WTC11 (cell line): ENCODE results near the gene ZBTB7B.

ENCODE experiments used
- CREB1 ChIP-seq: sonication (generic); formaldehyde crosslinking; IDR thresholded peaks from 2 replicates; pipeline ENCODE4 v1.8.0; 2023; ENCODE audit warnings: mild to moderate bottlenecking, missing genetic modification reagents
- ETV6 ChIP-seq: sonication (generic); formaldehyde crosslinking; IDR thresholded peaks from 2 replicates; pipeline ENCODE4 v1.8.1; 2022; ENCODE audit warnings: mild to moderate bottlenecking, missing genetic modification reagents
- NFYB ChIP-seq: sonication (generic); formaldehyde crosslinking; conservative IDR thresholded peaks from 2 replicates; pipeline ENCODE4 v1.8.0; 2022; ENCODE audit warnings: low read depth, missing genetic modification reagents
- PRRX2 ChIP-seq: fragments of 250-450 bp; sonication (Bioruptor Pico); IDR thresholded peaks from 2 replicates; pipeline ENCODE4 v1.8.0; 2021; ENCODE audit warnings: mild to moderate bottlenecking
- TEAD1 ChIP-seq: sonication (generic); formaldehyde crosslinking; IDR thresholded peaks from 2 replicates; pipeline ENCODE4 v1.8.0; 2022; ENCODE audit warnings: mild to moderate bottlenecking, missing genetic modification reagents
- ZNF121 ChIP-seq: sonication (generic); formaldehyde crosslinking; IDR thresholded peaks from 2 replicates; pipeline ENCODE4 v1.8.0; 2023; ENCODE audit warnings: missing genetic modification reagents
- ZNF263 ChIP-seq: sonication (generic); formaldehyde crosslinking; IDR thresholded peaks from 2 replicates; pipeline ENCODE4 v1.8.1; 2022; ENCODE audit warnings: low read depth, mild to moderate bottlenecking, moderate library complexity, missing genetic modification reagents
- TF ChIP-seq, protein P1 (sequence below): fragments of 200-600 bp; IDR thresholded peaks from 2 replicates; pipeline ENCODE4 v1.8.0; 2022; ENCODE audit warnings: antibody characterized with exemption
- TF ChIP-seq, protein P2 (sequence below): sonication (generic); formaldehyde crosslinking; conservative IDR thresholded peaks from 2 replicates; pipeline ENCODE4 v1.8.1; 2022; ENCODE audit warnings: mild to moderate bottlenecking, missing genetic modification reagents
- TF ChIP-seq, protein P3 (sequence below): sonication (generic); formaldehyde crosslinking; IDR thresholded peaks from 2 replicates; pipeline ENCODE4 v1.8.1; 2023; ENCODE audit warnings: mild to moderate bottlenecking, missing genetic modification reagents, moderate library complexity
- TF ChIP-seq, protein P4 (sequence below): sonication (generic); formaldehyde crosslinking; IDR thresholded peaks from 2 replicates; pipeline ENCODE4 v1.8.1; 2023; ENCODE audit warnings: mild to moderate bottlenecking, missing genetic modification reagents, borderline replicate concordance
- TF ChIP-seq, protein P5 (sequence below): sonication (generic); formaldehyde crosslinking; IDR thresholded peaks from 2 replicates; pipeline ENCODE4 v1.8.1; 2023; ENCODE audit warnings: mild to moderate bottlenecking, moderate library complexity, missing genetic modification reagents
- TF ChIP-seq, protein P6 (sequence below): sonication (generic); formaldehyde crosslinking; IDR thresholded peaks from 2 replicates; pipeline ENCODE4 v1.8.0; 2022; ENCODE audit warnings: mild to moderate bottlenecking, missing genetic modification reagents
- TF ChIP-seq, protein P7 (sequence below): sonication (generic); formaldehyde crosslinking; IDR thresholded peaks from 2 replicates; pipeline ENCODE4 v1.8.0; 2022; ENCODE audit warnings: missing genetic modification reagents

DNA sequence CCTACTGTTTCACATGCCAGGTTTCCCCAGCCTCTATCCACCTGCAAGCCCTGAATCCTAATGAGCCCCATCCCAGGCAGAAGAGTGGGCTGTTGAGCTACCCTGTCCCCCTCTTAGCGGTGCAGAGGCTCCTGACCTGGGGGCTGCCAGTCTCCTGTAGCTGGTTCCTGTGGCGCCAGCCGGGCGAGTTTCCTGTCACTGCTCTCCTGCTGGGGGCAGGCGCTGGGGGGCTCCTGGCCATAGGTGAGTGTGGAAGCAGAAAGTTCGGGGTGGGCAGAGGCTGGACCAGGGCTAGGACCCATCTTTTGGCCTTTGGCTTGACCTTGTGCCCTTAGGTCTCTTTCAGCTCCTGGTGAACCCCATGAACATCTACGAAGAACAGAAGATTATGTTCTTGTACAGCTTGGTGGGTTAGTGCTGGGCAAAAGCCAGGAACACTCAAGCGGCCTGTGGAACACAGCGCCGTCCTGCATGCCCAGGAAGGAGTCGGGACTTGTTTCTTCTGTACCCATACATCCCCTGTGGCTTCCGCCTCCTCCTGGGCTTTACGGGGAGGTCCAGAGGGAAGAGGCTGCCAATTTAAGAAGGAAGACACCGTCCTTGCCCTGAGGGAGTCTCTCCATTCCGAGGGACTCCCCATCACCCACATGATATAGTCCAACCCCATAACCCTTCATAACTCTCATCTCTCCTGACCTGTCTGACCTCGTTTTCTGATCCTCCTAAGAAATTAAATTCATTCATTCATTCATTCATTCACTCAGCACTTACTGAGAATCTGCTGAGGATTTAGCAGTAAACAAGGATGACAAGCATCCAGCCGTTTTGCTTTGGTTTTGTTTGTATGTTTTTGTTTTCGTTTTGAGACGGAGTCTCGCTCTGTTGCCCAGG, 32.0 kb downstream of the ZBTB7B start:
- TF ChIP-seq, protein P1, sequence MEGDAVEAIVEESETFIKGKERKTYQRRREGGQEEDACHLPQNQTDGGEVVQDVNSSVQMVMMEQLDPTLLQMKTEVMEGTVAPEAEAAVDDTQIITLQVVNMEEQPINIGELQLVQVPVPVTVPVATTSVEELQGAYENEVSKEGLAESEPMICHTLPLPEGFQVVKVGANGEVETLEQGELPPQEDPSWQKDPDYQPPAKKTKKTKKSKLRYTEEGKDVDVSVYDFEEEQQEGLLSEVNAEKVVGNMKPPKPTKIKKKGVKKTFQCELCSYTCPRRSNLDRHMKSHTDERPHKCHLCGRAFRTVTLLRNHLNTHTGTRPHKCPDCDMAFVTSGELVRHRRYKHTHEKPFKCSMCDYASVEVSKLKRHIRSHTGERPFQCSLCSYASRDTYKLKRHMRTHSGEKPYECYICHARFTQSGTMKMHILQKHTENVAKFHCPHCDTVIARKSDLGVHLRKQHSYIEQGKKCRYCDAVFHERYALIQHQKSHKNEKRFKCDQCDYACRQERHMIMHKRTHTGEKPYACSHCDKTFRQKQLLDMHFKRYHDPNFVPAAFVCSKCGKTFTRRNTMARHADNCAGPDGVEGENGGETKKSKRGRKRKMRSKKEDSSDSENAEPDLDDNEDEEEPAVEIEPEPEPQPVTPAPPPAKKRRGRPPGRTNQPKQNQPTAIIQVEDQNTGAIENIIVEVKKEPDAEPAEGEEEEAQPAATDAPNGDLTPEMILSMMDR = no peak
- TF ChIP-seq, protein P2, sequence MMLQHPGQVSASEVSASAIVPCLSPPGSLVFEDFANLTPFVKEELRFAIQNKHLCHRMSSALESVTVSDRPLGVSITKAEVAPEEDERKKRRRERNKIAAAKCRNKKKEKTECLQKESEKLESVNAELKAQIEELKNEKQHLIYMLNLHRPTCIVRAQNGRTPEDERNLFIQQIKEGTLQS (CRISPR knock-in tag) = no peak
- no peak for TF ChIP-seq CREB1
- TF ChIP-seq, protein P3, sequence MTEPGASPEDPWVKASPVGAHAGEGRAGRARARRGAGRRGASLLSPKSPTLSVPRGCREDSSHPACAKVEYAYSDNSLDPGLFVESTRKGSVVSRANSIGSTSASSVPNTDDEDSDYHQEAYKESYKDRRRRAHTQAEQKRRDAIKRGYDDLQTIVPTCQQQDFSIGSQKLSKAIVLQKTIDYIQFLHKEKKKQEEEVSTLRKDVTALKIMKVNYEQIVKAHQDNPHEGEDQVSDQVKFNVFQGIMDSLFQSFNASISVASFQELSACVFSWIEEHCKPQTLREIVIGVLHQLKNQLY (CRISPR knock-in tag) = no peak
- TF ChIP-seq, protein P4, sequence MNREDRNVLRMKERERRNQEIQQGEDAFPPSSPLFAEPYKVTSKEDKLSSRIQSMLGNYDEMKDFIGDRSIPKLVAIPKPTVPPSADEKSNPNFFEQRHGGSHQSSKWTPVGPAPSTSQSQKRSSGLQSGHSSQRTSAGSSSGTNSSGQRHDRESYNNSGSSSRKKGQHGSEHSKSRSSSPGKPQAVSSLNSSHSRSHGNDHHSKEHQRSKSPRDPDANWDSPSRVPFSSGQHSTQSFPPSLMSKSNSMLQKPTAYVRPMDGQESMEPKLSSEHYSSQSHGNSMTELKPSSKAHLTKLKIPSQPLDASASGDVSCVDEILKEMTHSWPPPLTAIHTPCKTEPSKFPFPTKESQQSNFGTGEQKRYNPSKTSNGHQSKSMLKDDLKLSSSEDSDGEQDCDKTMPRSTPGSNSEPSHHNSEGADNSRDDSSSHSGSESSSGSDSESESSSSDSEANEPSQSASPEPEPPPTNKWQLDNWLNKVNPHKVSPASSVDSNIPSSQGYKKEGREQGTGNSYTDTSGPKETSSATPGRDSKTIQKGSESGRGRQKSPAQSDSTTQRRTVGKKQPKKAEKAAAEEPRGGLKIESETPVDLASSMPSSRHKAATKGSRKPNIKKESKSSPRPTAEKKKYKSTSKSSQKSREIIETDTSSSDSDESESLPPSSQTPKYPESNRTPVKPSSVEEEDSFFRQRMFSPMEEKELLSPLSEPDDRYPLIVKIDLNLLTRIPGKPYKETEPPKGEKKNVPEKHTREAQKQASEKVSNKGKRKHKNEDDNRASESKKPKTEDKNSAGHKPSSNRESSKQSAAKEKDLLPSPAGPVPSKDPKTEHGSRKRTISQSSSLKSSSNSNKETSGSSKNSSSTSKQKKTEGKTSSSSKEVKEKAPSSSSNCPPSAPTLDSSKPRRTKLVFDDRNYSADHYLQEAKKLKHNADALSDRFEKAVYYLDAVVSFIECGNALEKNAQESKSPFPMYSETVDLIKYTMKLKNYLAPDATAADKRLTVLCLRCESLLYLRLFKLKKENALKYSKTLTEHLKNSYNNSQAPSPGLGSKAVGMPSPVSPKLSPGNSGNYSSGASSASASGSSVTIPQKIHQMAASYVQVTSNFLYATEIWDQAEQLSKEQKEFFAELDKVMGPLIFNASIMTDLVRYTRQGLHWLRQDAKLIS (CRISPR knock-in tag) = no peak
- TF ChIP-seq, protein P5, sequence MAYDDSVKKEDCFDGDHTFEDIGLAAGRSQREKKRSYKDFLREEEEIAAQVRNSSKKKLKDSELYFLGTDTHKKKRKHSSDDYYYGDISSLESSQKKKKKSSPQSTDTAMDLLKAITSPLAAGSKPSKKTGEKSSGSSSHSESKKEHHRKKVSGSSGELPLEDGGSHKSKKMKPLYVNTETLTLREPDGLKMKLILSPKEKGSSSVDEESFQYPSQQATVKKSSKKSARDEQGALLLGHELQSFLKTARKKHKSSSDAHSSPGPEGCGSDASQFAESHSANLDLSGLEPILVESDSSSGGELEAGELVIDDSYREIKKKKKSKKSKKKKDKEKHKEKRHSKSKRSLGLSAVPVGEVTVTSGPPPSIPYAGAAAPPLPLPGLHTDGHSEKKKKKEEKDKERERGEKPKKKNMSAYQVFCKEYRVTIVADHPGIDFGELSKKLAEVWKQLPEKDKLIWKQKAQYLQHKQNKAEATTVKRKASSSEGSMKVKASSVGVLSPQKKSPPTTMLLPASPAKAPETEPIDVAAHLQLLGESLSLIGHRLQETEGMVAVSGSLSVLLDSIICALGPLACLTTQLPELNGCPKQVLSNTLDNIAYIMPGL (CRISPR knock-in tag) = no peak
- no peak for TF ChIP-seq ETV6 (CRISPR knock-in tag)
- TF ChIP-seq ZNF121 (CRISPR knock-in tag) = no peak
- TF ChIP-seq PRRX2 = no peak
- TF ChIP-seq, protein P6, sequence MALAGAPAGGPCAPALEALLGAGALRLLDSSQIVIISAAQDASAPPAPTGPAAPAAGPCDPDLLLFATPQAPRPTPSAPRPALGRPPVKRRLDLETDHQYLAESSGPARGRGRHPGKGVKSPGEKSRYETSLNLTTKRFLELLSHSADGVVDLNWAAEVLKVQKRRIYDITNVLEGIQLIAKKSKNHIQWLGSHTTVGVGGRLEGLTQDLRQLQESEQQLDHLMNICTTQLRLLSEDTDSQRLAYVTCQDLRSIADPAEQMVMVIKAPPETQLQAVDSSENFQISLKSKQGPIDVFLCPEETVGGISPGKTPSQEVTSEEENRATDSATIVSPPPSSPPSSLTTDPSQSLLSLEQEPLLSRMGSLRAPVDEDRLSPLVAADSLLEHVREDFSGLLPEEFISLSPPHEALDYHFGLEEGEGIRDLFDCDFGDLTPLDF = no peak
- TF ChIP-seq, protein P7, sequence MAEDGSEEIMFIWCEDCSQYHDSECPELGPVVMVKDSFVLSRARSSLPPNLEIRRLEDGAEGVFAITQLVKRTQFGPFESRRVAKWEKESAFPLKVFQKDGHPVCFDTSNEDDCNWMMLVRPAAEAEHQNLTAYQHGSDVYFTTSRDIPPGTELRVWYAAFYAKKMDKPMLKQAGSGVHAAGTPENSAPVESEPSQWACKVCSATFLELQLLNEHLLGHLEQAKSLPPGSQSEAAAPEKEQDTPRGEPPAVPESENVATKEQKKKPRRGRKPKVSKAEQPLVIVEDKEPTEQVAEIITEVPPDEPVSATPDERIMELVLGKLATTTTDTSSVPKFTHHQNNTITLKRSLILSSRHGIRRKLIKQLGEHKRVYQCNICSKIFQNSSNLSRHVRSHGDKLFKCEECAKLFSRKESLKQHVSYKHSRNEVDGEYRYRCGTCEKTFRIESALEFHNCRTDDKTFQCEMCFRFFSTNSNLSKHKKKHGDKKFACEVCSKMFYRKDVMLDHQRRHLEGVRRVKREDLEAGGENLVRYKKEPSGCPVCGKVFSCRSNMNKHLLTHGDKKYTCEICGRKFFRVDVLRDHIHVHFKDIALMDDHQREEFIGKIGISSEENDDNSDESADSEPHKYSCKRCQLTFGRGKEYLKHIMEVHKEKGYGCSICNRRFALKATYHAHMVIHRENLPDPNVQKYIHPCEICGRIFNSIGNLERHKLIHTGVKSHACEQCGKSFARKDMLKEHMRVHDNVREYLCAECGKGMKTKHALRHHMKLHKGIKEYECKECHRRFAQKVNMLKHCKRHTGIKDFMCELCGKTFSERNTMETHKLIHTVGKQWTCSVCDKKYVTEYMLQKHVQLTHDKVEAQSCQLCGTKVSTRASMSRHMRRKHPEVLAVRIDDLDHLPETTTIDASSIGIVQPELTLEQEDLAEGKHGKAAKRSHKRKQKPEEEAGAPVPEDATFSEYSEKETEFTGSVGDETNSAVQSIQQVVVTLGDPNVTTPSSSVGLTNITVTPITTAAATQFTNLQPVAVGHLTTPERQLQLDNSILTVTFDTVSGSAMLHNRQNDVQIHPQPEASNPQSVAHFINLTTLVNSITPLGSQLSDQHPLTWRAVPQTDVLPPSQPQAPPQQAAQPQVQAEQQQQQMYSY (CRISPR knock-in tag) = no peak
- TF ChIP-seq ZNF263 (CRISPR knock-in tag) = no peak
- TF ChIP-seq TEAD1 (CRISPR knock-in tag) = no peak
- no peak for TF ChIP-seq NFYB (CRISPR knock-in tag)
